ENCODE measurements around the gene CCS.
"Not testable (repeated sequence)": the region's sequence is repeated elsewhere in the genome, so short reads cannot be mapped to it uniquely, and the experiment has no call there.

CCS gene

DNA sequence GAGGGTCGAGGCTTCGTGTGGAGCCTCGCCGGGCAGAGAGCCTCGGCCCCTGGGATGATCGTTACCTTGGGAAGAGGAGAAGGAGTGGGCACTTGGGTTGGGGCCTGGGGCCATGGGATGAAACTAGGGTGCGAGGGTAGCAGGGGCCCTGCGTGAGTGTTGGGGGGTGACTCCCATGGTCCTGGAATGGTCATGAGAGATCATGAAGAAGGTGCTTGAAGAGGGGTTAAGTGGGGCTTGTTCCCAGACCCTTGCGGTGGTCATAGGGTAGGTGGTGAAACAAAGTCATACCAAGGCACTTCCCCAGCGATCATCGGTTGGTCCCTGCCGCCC, 284 bp downstream of the CCS start:
- no peak for DNase-seq

DNA sequence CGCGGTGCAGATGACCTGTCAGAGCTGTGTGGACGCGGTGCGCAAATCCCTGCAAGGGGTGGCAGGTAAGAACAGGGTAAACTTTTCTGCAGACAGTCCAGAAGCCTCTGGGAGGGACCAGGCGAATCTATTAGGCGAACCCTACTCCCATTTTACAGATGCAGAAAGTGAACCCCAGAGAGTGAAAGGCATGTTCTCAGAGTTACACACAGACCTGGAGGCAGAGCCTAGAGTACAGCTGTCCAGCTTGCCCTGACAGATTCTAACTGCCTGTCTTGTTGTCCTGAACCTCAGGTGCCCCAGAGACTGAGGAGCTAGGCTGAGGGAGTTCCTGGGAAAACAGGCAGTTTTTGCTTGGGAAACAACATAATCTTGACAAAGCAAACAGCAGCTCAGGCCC, 665 bp downstream of the CCS start:
- no peak for DNase-seq

- no peak for DNase-seq
Measured at GRCh38 chr11:66595245-66595904, 2.4 kb downstream of the CCS start.

GRCh38 chr11:66598993-66599392, 6.0 kb downstream of the CCS start:
- DNase-seq = no peak

- DNase-seq = no peak
Measured at GRCh38 chr11:66600219-66600618, 7.2 kb downstream of the CCS start.

DNA sequence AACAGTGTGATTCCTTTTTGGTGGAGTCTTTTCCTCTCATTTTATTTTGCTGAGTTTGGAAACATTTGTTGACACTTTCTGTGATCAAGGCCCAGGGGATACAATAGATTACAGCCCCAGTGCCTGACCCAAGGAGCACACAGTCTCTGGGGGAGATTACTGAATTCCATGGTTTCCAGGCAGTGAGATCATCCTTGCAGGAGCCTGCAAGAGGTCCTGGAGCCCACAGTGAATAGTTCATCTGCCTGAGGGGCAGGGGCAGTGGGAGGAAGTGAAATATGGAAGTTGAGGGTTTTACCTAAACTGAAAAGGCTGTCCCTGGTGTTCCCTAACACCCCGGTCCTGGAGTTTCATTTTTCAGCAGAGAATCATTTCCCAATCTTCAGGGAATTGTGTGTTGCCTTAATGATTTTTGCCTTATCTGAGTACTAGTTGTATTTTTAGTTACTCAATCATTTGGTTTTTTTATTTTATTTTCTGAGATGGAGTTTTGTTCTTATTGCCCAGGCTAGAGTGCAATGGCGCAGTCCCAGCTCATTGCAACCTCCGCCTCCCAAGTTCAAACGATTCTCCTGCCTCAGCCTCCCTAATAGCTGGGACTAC, 7.7 kb downstream of the CCS start:
- DNase-seq = no peak

DNA sequence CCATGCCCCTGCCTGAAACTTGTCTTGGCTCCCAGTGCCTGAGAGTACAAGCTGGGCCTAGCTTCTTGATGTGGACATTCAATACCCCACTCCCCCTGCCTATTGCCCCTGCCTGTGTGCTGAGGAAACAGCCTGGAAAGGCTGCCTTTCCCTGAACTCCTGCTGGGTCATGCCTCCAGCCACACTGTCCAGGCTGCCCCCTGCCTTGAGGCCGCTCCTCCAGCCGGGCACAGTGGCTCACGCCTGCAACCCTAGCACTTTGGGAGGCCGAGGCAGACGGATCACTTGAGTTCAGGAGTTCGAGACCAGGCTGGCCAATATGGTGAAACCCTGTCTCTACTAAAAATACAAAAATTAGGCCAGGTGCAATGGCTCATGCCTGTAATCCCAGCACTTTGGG, 10.1 kb downstream of the CCS start:
- DNase-seq = no peak

- no peak for DNase-seq
Measured at GRCh38 chr11:66604155-66604554, 11.2 kb downstream of the CCS start.

DNA sequence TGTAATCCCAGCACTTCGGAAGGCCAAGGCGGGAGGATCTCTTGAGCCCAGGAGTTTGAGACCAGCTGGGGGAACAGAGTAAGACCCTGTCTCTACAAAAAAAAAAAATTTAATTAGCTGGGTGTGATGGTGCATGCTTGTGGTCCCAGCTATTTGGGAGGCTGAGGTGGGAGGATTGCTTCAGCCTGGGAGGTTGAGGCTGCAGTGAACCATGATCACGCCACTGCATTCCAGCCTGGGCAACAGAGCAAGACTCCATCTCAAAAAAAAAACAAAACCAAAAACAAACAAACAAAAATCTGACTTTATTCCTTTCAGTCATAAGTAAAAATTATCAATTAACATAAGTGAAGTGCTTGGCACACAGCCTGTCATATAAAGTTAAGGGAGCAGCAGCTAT, 13.6 kb downstream of the CCS start:
- DNase-seq = not testable (repeated sequence)

DNA sequence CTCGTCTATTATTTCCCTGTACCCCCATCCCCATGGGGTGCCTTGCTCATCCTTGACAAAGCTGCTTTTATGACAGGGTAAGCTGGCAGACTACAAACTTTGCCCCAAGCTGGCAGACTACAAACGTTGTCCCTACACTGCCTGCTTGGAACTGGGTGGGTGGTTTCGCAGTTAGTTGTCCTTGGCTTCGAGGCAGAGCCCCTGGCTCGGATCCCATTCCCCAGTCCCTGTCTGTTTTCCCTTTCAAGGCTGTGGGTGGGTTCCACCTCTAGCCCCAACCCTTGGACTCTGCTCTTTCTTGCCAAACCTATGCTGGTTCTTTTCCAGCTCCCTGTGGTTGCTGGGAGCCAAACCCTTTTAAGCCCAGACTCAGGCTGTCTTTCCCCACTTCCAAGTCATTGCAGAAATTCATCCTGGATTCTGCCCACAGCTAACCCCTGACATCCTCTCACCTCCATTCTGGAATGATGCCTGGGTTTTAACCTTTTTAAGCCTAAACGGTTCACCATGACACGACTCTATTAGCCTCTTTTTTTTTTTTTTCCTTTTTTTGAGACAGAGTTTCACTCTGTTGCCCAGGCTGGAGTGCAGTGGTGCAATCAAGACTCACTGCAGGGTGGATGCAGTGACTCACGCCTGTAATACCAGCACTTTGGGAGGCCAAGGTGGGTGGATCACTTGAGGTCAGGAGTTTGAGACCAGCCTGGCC, 14.3 kb downstream of the CCS start:
- no peak for DNase-seq

DNA sequence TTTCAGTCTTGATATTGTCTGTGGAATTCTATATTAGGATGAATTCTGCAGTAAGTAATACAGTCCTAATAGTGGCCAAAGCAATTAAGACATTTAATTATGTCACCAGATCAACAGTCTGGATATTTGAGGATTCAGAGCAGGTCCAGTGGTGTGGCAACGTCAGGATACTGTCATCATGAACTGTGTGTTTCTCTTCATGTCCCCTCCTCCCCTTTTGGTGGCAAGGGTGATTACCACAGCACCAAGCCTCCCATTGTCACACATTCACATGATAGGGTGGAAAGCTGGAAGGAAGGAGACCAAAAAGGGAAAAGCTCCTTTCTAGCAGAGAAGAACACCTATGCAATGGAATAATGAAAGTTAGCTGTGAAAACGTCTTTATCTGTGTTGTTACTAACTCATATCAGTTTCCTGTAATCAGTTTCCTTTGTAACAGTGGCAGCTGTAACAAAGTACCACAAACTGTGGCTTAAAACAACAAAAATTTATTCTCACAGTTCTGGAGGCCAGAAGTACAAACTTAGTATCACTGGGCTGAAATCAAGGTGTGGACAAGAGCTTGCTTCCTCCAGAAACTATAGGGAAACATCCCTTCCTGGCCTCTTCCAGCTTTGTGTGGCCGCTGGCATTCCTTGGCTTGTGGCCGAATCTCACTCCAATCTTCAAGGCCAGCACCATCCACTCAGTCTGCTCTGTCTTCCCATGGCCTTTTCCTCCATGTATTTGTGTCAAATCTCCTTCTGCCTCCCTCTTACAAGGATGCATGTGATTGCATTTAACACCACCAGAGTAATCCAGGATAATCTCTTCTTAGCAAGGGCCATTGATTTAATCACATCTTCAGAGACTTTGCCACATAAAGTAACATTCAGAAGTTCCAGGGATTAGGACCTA, 17.0 kb downstream of the CCS start:
- no peak for DNase-seq

- no peak for DNase-seq
Measured at GRCh38 chr11:66612458-66612857, 19.5 kb downstream of the CCS start.

- DNase-seq = no peak
Measured at GRCh38 chr11:66614073-66614472, 21.1 kb downstream of the CCS start.

- peak; percentile 99 for DNase-seq
Measured at GRCh38 chr11:66616379-66617154, 23.6 kb downstream of the CCS start, which contains the start of gene RBM14. Gene RBM14 (plus strand): TSS chr11:66616630. CDS start chr11:66616721, 91 bp downstream.

- no peak for DNase-seq
Measured at GRCh38 chr11:66617155-66617834, 24.3 kb downstream of the CCS start.

DNA sequence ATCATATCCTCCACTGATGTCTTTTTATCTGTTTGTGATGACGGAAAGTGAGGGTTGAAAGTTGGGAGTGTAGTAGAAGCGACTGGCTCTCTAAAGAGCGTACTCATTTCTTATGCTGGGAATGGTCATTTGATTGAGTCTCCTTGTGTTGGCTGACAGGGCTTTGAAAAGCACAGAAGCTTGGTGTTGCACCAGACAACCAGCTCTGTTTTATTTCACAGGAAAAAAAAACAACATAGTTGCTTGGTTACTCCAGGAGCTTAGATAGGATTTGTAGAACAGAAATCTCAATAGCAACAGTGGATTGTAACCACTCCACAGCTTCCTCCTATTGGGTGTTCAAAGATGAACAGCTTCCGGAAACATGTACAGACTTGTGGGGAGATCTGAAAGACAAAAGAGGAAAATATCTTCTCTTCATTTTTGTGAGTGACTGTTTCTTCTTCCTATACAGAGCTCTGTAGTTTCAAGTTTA, 26.1 kb downstream of the CCS start:
- no peak for DNase-seq

- no peak for DNase-seq
Measured at GRCh38 chr11:66624450-66624849, 31.5 kb downstream of the CCS start.

DNA sequence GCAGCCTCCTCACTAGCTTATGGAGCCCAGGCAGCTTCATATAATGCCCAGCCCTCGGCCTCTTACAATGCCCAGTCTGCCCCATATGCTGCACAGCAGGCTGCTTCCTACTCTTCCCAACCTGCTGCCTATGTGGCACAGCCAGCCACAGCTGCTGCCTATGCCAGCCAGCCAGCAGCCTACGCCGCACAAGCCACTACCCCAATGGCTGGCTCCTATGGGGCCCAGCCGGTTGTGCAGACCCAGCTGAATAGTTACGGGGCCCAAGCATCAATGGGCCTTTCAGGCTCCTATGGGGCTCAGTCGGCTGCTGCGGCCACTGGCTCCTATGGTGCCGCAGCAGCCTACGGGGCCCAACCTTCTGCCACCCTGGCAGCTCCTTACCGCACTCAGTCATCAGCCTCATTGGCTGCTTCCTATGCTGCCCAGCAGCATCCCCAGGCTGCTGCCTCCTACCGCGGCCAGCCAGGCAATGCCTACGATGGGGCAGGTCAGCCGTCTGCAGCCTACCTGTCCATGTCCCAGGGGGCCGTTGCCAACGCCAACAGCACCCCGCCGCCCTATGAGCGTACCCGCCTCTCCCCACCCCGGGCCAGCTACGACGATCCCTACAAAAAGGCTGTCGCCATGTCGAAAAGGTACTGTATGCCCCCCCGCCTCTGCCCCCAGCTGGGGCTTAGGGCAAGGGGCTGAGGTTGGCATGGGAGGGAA, 32.2 kb downstream of the CCS start:
- DNase-seq = no peak

DNA sequence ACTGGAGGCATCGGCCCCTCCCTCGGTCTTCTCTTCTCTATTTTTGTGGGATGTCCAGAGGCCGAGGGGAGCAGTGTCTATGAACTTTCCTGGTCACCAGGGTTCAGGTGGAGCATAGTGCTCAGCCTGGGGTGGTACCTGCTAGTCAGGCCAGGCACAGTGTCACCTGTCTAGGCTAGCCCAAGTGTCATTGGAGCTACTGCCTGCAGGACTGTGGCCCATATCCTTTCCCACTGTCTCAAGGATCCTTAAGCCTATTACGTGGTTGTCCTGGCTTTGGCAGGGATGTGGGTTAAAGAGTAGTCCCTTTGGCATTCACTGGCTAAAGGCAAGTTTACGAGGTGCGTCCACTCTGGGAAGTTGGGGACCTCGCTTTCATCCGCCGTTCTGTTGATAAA, 32.8 kb downstream of the CCS start:
- DNase-seq = no peak

DNA sequence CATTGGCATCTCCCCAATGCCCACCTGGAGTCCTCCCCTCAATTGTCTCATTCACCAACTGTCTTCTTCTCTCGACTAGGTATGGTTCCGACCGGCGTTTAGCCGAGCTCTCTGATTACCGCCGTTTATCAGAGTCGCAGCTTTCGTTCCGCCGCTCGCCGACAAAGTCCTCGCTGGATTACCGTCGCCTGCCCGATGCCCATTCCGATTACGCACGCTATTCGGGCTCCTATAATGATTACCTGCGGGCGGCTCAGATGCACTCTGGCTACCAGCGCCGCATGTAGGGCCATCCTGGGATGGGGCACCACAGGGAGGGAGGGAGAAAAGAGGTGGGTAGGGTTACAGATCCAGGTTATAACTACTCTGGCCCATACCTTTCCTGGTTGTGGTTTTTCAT, 33.4 kb downstream of the CCS start:
- no peak for DNase-seq

DNA sequence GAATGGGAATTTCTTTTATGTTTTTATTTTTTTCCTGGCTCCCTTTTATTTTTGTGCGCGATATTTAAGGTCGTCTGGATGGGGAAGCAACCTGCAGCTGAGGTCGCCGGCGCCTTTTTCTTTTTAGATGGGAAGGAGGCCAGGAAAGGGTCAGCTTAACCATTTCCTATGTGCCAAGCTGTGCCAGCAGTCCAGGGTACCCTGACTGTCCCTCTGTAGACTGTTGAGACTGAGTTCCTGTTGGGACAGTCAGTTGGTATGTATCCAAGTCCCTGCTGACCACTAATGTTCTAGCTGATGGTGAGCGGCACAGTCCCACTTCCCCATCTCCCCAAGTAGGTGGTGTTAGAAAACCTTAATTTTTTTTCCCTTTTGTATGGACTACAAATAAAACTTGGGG, 33.9 kb downstream of the CCS start:
- no peak for DNase-seq

Data from NCI-H1436 (cell line).